ENCODE data around the gene VWA8. TPM values are rescaled to one million over a fixed set of nuclear protein-coding genes. Genes with fewer than 3 reads are reported as not detected.

Gene VWA8
- total RNA-seq, 4 donors from 2014 or later = 12.0 to 34.0 (median 16.6) TPM

GRCh38 chr13:41562541-41563178 is 398.2 kb downstream of the VWA8 start:
- no peaks in the 10 kb centered on the region for H3K9me3 ChIP-seq
- no peaks in the 10 kb centered on the region for H3K36me3 ChIP-seq
- no peak for DNase-seq (ENCODE audit: low spot score in 2 of 2)
- H3K27me3 ChIP-seq = no peaks in the 10 kb centered on the region
- TF ChIP-seq EP300 (IDR thresholded peaks at IDR 0.05) (no peak), CTCF (IDR thresholded peaks at IDR 0.05) (no peak), POLR2A (IDR thresholded peaks at IDR 0.05) (no peak), POLR2AphosphoS5 (IDR thresholded peaks at IDR 0.05) (no peak)
- no peak overlapping the region for H3K4me3 ChIP-seq
- H3K4me1 ChIP-seq = peaks cover 27% of the 10 kb centered on the region
- no peak overlapping the region for H3K27ac ChIP-seq
- 64% methylated on average over 6 of the region's 6 CpGs for WGBS

- Histone ChIP-seq H3K36me3 (no peaks in the 10 kb centered on the region), H3K27ac (no peak overlapping the region), H3K4me3 (no peak overlapping the region), H3K27me3 (no peaks in the 10 kb centered on the region), H3K9me3 (no peaks in the 10 kb centered on the region), H3K4me1 (peaks cover 25% of the 10 kb centered on the region)
- 33% methylated on average over 7 of the region's 7 CpGs for WGBS
- TF ChIP-seq EP300 (IDR thresholded peaks at IDR 0.05) (no peak), CTCF (IDR thresholded peaks at IDR 0.05) (no peak), POLR2AphosphoS5 (IDR thresholded peaks at IDR 0.05) (no peak), POLR2A (IDR thresholded peaks at IDR 0.05) (no peak)
- no peak for DNase-seq (ENCODE audit: low spot score in 2 of 2)
Observed at GRCh38 chr13:41562083-41562482, 398.8 kb downstream of the VWA8 start.

GRCh38 chr13:41561170-41561569 is 399.7 kb downstream of the VWA8 start:
- Histone ChIP-seq H3K27ac (peak overlapping the region; percentile 8), H3K4me3 (no peak overlapping the region), H3K36me3 (no peaks in the 10 kb centered on the region), H3K27me3 (no peaks in the 10 kb centered on the region), H3K4me1 (peaks cover 25% of the 10 kb centered on the region), H3K9me3 (no peaks in the 10 kb centered on the region)
- DNase-seq (ENCODE audit: low spot score in 2 of 2) = no peak
- no peak for TF ChIP-seq CTCF (IDR thresholded peaks at IDR 0.05)
- no peak for TF ChIP-seq POLR2A (IDR thresholded peaks at IDR 0.05)
- no peak for TF ChIP-seq POLR2AphosphoS5 (IDR thresholded peaks at IDR 0.05)
- no peak for TF ChIP-seq EP300 (IDR thresholded peaks at IDR 0.05)
- WGBS = 63% methylated on average over 4 of the region's 4 CpGs

- H3K27ac ChIP-seq = no peak overlapping the region
- DNase-seq (ENCODE audit: low spot score in 2 of 2) = no peak
- peaks cover 23% of the 10 kb centered on the region for H3K4me1 ChIP-seq
- H3K36me3 ChIP-seq = no peaks in the 10 kb centered on the region
- no peak overlapping the region for H3K4me3 ChIP-seq
- WGBS = 77% methylated on average over 3 of the region's 3 CpGs
- TF ChIP-seq EP300 (IDR thresholded peaks at IDR 0.05) = no peak
- no peak for TF ChIP-seq POLR2AphosphoS5 (IDR thresholded peaks at IDR 0.05)
- no peak for TF ChIP-seq POLR2A (IDR thresholded peaks at IDR 0.05)
- no peaks in the 10 kb centered on the region for H3K9me3 ChIP-seq
- H3K27me3 ChIP-seq = no peaks in the 10 kb centered on the region
Observed at GRCh38 chr13:41558781-41559560, 401.9 kb downstream of the VWA8 start.

- Histone ChIP-seq H3K27me3 (no peaks in the 10 kb centered on the region), H3K4me3 (no peak overlapping the region), H3K4me1 (peaks cover 12% of the 10 kb centered on the region), H3K9me3 (no peaks in the 10 kb centered on the region), H3K36me3 (no peaks in the 10 kb centered on the region), H3K27ac (no peak overlapping the region)
- TF ChIP-seq EP300 (IDR thresholded peaks at IDR 0.05) (no peak), POLR2A (IDR thresholded peaks at IDR 0.05) (no peak), CTCF (IDR thresholded peaks at IDR 0.05) (no peak), POLR2AphosphoS5 (IDR thresholded peaks at IDR 0.05) (no peak)
- 97% methylated on average over 2 of the region's 2 CpGs for WGBS
- no peak for DNase-seq (ENCODE audit: low spot score in 2 of 2)
Observed at GRCh38 chr13:41557719-41558118, 403.2 kb downstream of the VWA8 start.
